Right ventricle myocardium inferior (tissue), 1 donor: ENCODE measurements around the gene C1orf116. TPM values are rescaled to one million over a fixed set of nuclear protein-coding genes. Genes with fewer than 3 reads are reported as not detected.

ENCODE experiments used
- ATAC-seq: fragments of 200-7000 bp; cut with Tn5 transposase; one replicate; pipeline ENCODE4 v1.9.1; 2020; ENCODE audit warnings: mild to moderate bottlenecking, moderate library complexity
- DNase-seq: peaks from one replicate; pipeline ENCODE4 v3.0.0; 2021; ENCODE audit errors: missing footprints
- intact Hi-C: fragments of 100-400 bp; cut with DNase I; formaldehyde crosslinking; loops from one replicate; pipeline ENCODE4 v1.11.0; 2022
- total RNA-seq: library from RNA; stranded (reverse); fragmentation: NEBNext Ultra II Directional; extraction: Animal tissue kit (Norgen Biotek cat#: 25700); gene quantifications from one replicate; pipeline ENCODE4 v1.2.1, GENCODE V29; 2021
- donor health status: DM: no; HTN: yes; CAD: no; lungs with severe emphysema.

C1orf116 gene
- total RNA-seq, 1 donor from 2014 or later = 1.2 TPM

- ATAC-seq = no peak
- intact Hi-C loops = no loop called here
These were observed 23.2 kb downstream of the C1orf116 start for GRCh38 chr1:207009182-207009850.

GRCh38 chr1:207007352-207008033 lies 25.1 kb downstream of the C1orf116 start:
- no peak for DNase-seq
- intact Hi-C loops = no loop called here
- no peak for ATAC-seq

More at GRCh38 chr1:207009182-207009850, 23.2 kb downstream of the C1orf116 start:
- no peak for DNase-seq

- no peak for ATAC-seq
- DNase-seq = no peak
- intact Hi-C loops = no loop called here
These were observed 25.6 kb downstream of the C1orf116 start for GRCh38 chr1:207006914-207007313.

GRCh38 chr1:207006083-207006482 lies 26.5 kb downstream of the C1orf116 start:
- ATAC-seq (no peak), DNase-seq (no peak)
- intact Hi-C loops = no loop called here

- intact Hi-C loops = no loop called here
- no peak for DNase-seq
- peak; percentile 63 for ATAC-seq
These were observed 27.4 kb downstream of the C1orf116 start for GRCh38 chr1:207004931-207005830.

- DNase-seq = no peak
- ATAC-seq = no peak
- intact Hi-C loops = no loop called here
These were observed 29.3 kb downstream of the C1orf116 start for GRCh38 chr1:207003210-207003609.

GRCh38 chr1:207002724-207003146 lies 29.8 kb downstream of the C1orf116 start:
- intact Hi-C loops = no loop called here
- ATAC-seq (no peak), DNase-seq (no peak)

GRCh38 chr1:207001492-207002245 lies 30.9 kb downstream of the C1orf116 start:
- intact Hi-C loops = no loop called here
- DNase-seq = no peak
- ATAC-seq = no peak

GRCh38 chr1:207000651-207001291 lies 31.8 kb downstream of the C1orf116 start:
- ATAC-seq = no peak
- intact Hi-C loops = no loop called here

GRCh38 chr1:206998816-206999215 lies 33.7 kb downstream of the C1orf116 start:
- intact Hi-C loops = no loop called here
- DNase-seq = no peak
- ATAC-seq = no peak

More at GRCh38 chr1:207000651-207001291, 31.8 kb downstream of the C1orf116 start:
- DNase-seq = no peak

- intact Hi-C loops = no loop called here
- DNase-seq (no peak), ATAC-seq (no peak)
These were observed 39.8 kb downstream of the C1orf116 start for GRCh38 chr1:206992790-206993189.

GRCh38 chr1:206987873-206988272 lies 44.7 kb downstream of the C1orf116 start:
- DNase-seq = no peak
- intact Hi-C loops = loop anchor here (10.0 kb wide), 2 partner anchors 353 to 503 kb away; partner anchors contain the start of gene DYRK3
- no peak for ATAC-seq

- intact Hi-C loops = loop anchor here (10.0 kb wide), 2 partner anchors 352 to 502 kb away; partner anchors contain the start of gene DYRK3
- DNase-seq = no peak
- no peak for ATAC-seq
These were observed 45.7 kb downstream of the C1orf116 start for GRCh38 chr1:206986885-206987284.

- intact Hi-C loops = loop anchor here (10.0 kb wide), 2 partner anchors 352 to 502 kb away; partner anchors contain the start of gene DYRK3
- ATAC-seq (no peak), DNase-seq (no peak)
These were observed 46.2 kb downstream of the C1orf116 start for GRCh38 chr1:206986402-206986801.

- ATAC-seq (no peak), DNase-seq (no peak)
- intact Hi-C loops = loop anchor here (10.0 kb wide), 2 partner anchors 350 to 500 kb away; partner anchors contain the start of gene DYRK3
These were observed 47.3 kb downstream of the C1orf116 start for GRCh38 chr1:206985162-206985749.

GRCh38 chr1:206982216-206982615 lies 50.3 kb downstream of the C1orf116 start:
- DNase-seq (no peak), ATAC-seq (peak; percentile 59)
- intact Hi-C loops = loop anchor here (5.0 to 10.0 kb wide), 3 partner anchors 347 to 497 kb away; partner anchors contain the start of gene DYRK3

- intact Hi-C loops = loop anchor here (5.0 to 10.0 kb wide), 4 partner anchors 55 to 495 kb away; partner anchors contain the start of genes DYRK3 and FCMR
- no peak for DNase-seq
- ATAC-seq = no peak
These were observed 53.0 kb downstream of the C1orf116 start for GRCh38 chr1:206979379-206980043.
